Non-pigmented ciliary epithelial cell (primary cell): ENCODE results near the gene E2F1.

ENCODE experiments used
- DNase-seq: peaks from one replicate; pipeline ENCODE4 v3.0.0-alpha.2; 2010; ENCODE audit warnings: low read depth

E2F1 gene

GRCh38 chr20:33687370-33687915 lies 1.3 kb upstream of the E2F1 start:
- no peak for DNase-seq

- DNase-seq: no peak
Observed at GRCh38 chr20:33686984-33687366, 790 bp upstream of the E2F1 start.

GRCh38 chr20:33685328-33686099 lies 671 bp downstream of the E2F1 start:
- no peak for DNase-seq

GRCh38 chr20:33684533-33685327 lies 1.5 kb downstream of the E2F1 start:
- no peak for DNase-seq

- DNase-seq: no peak
Observed at GRCh38 chr20:33681728-33682353, 4.3 kb downstream of the E2F1 start.

GRCh38 chr20:33681288-33681687 lies 4.9 kb downstream of the E2F1 start:
- no peak for DNase-seq

- DNase-seq: no peak
Observed at GRCh38 chr20:33680686-33681085, 5.5 kb downstream of the E2F1 start.

- DNase-seq: no peak
Observed at GRCh38 chr20:33679758-33680485, 6.3 kb downstream of the E2F1 start.

GRCh38 chr20:33677991-33678702 lies 8.0 kb downstream of the E2F1 start:
- DNase-seq: no peak

GRCh38 chr20:33676652-33677645 lies 9.2 kb downstream of the E2F1 start:
- DNase-seq: no peak

GRCh38 chr20:33676121-33676520 lies 10.1 kb downstream of the E2F1 start:
- no peak for DNase-seq

GRCh38 chr20:33675136-33675959 lies 10.8 kb downstream of the E2F1 start:
- no peak for DNase-seq

- no peak for DNase-seq
Observed at GRCh38 chr20:33674294-33675135, 11.7 kb downstream of the E2F1 start, which contains the start of gene NECAB3. TSS of gene NECAB3 (minus strand) at chr20:33674428. CDS start at chr20:33674352, 76 bp downstream.

GRCh38 chr20:33673410-33674293 lies 12.5 kb downstream of the E2F1 start:
- DNase-seq: no peak

- no peak for DNase-seq
Observed at GRCh38 chr20:33673114-33673409, 13.1 kb downstream of the E2F1 start.

- DNase-seq: no peak
Observed at GRCh38 chr20:33672426-33673113, 13.6 kb downstream of the E2F1 start.
